GM23338 (cell line): ENCODE data around the gene DSE. TPM values are rescaled to one million over a fixed set of nuclear protein-coding genes. Genes with fewer than 3 reads are reported as not detected.

ENCODE experiments used
- ATAC-seq: fragments of 200-7000 bp; cut with Tn5 transposase; 3 replicates; pipeline ENCODE4 v1.9.1; 2020
- DNase-seq: peaks from one replicate; pipeline ENCODE4 v3.0.0-alpha.2; 2015; ENCODE audit warnings: low spot score
- H2AFZ ChIP-seq: fragments of 200-600 bp; sonication (generic); 2 replicates; pipeline ENCODE4 v1.8.0; 2016; ENCODE audit warnings: antibody characterized with exemption, mild to moderate bottlenecking, moderate library complexity
- H3F3A ChIP-seq: fragments of 200-600 bp; sonication (generic); replicated peaks from 2 replicates; pipeline ENCODE4 v1.8.0; 2017; ENCODE audit warnings: antibody characterized with exemption, mixed run types, low read depth
- H3K27ac ChIP-seq: fragments of 200-600 bp; sonication (generic); 2 replicates; pipeline ENCODE4 v1.6.1; 2016; ENCODE audit warnings: low read depth
- H3K27me3 ChIP-seq: fragments of 200-600 bp; sonication (generic); 2 replicates; pipeline ENCODE4 v1.8.0; 2016; ENCODE audit warnings: mild to moderate bottlenecking, mixed run types, moderate library complexity; ENCODE audit not compliant: insufficient read depth
- H3K36me3 ChIP-seq: fragments of 200-600 bp; sonication (generic); 2 replicates; pipeline ENCODE4 v1.8.0; 2016; ENCODE audit warnings: mild to moderate bottlenecking; ENCODE audit not compliant: insufficient read depth
- H3K4me1 ChIP-seq: fragments of 200-600 bp; sonication (generic); 2 replicates; pipeline ENCODE4 v1.8.0; 2016; ENCODE audit warnings: mild to moderate bottlenecking, moderate library complexity; ENCODE audit not compliant: insufficient read depth
- H3K4me2 ChIP-seq: fragments of 200-600 bp; sonication (generic); 2 replicates; pipeline ENCODE4 v1.7.1; 2017; ENCODE audit warnings: mixed run types
- H3K4me3 ChIP-seq: fragments of 200-600 bp; sonication (generic); 2 replicates; pipeline ENCODE4 v1.6.1; 2016; ENCODE audit warnings: mixed run types
- H3K79me2 ChIP-seq: fragments of 200-600 bp; sonication (generic); replicated peaks from 2 replicates; pipeline ENCODE4 v1.8.0; 2017; ENCODE audit warnings: mild to moderate bottlenecking; ENCODE audit not compliant: insufficient read depth
- H3K9me2 ChIP-seq: fragments of 200-600 bp; sonication (generic); 2 replicates; pipeline ENCODE4 v1.8.0; 2017; ENCODE audit not compliant: insufficient read depth
- H4K20me1 ChIP-seq: fragments of 200-600 bp; sonication (generic); replicated peaks from 2 replicates; pipeline ENCODE4 v1.8.0; 2017; ENCODE audit warnings: mild to moderate bottlenecking; ENCODE audit not compliant: insufficient read depth
- H3K27ac Mint-ChIP-seq: 2 replicates; pipeline ENCODE4 v1.8.0; 2020; ENCODE audit warnings: inconsistent platforms, mild to moderate bottlenecking, moderate library complexity, mixed read lengths
- H3K27me3 Mint-ChIP-seq: 3 replicates; pipeline ENCODE4 v1.8.0; 2022; ENCODE audit warnings: low read depth, mild to moderate bottlenecking, moderate library complexity, mixed read lengths, inconsistent platforms; ENCODE audit not compliant: insufficient read depth, poor library complexity
- H3K36me3 Mint-ChIP-seq: 3 replicates; pipeline ENCODE4 v1.8.0; 2021; ENCODE audit warnings: low read depth, mild to moderate bottlenecking, inconsistent platforms, moderate library complexity, mixed read lengths
- H3K4me1 Mint-ChIP-seq: 3 replicates; pipeline ENCODE4 v1.8.0; 2020; ENCODE audit warnings: mild to moderate bottlenecking, inconsistent platforms, mixed read lengths
- H3K4me3 Mint-ChIP-seq: 3 replicates; pipeline ENCODE4 v1.8.0; 2021; ENCODE audit warnings: moderate library complexity, mild to moderate bottlenecking, inconsistent platforms, mixed read lengths
- H3K9me3 Mint-ChIP-seq: 3 replicates; pipeline ENCODE4 v1.8.0; 2020; ENCODE audit warnings: moderate library complexity, mild to moderate bottlenecking, inconsistent platforms, mixed read lengths
- CREB1 ChIP-seq: fragments of 250-450 bp; sonication (Bioruptor Pico); IDR thresholded peaks from 2 replicates; pipeline ENCODE4 v1.5.0; 2020; ENCODE audit warnings: low read depth, mild to moderate bottlenecking, moderate library complexity
- CTCF ChIP-seq, 2 experiments: fragments of 200-600 bp in 1 of 2; sonication (generic) in 1 of 2; conservative IDR thresholded peaks; 2 replicates each; pipeline versions ENCODE4 v1.5.1 to v1.6.1; 2016 to 2017; ENCODE audit warnings: antibody characterized with exemption in 2 of 2, low read depth in 2 of 2, mild to moderate bottlenecking in 2 of 2, moderate library complexity in 1 of 2
- ETS1 ChIP-seq: IDR thresholded peaks from 2 replicates; pipeline ENCODE4 v1.6.1; 2016; ENCODE audit warnings: antibody characterized with exemption
- EZH2 ChIP-seq: fragments of 200-600 bp; sonication (generic); IDR thresholded peaks from one replicate; pipeline ENCODE4 v1.8.0; 2017; ENCODE audit warnings: antibody characterized with exemption, mild to moderate bottlenecking, low read depth; ENCODE audit not compliant: unreplicated experiment
- EZH2phosphoT487 ChIP-seq: fragments of 200-600 bp; sonication (generic); IDR thresholded peaks from one replicate; pipeline ENCODE4 v1.8.1; 2018; ENCODE audit warnings: antibody characterized with exemption; ENCODE audit not compliant: unreplicated experiment
- JUNB ChIP-seq: IDR thresholded peaks from one replicate; pipeline ENCODE4 v1.6.1; 2016; ENCODE audit warnings: antibody characterized with exemption; ENCODE audit not compliant: unreplicated experiment
- NANOG ChIP-seq: IDR thresholded peaks from 2 replicates; pipeline ENCODE4 v1.6.1; 2016; ENCODE audit warnings: antibody characterized with exemption, borderline replicate concordance
- POLR2AphosphoS5 ChIP-seq: IDR thresholded peaks from 2 replicates; pipeline ENCODE4 v1.6.1; 2016; ENCODE audit warnings: antibody characterized with exemption, low read depth
- REST ChIP-seq: IDR thresholded peaks from one replicate; pipeline ENCODE4 v1.6.1; 2018; ENCODE audit warnings: antibody characterized with exemption; ENCODE audit not compliant: unreplicated experiment
- STAT1 ChIP-seq: IDR thresholded peaks from one replicate; pipeline ENCODE4 v1.6.1; 2016; ENCODE audit warnings: antibody characterized with exemption; ENCODE audit not compliant: unreplicated experiment
- ZNF114 ChIP-seq: fragments of 250-450 bp; sonication (Bioruptor Pico); IDR thresholded peaks from 2 replicates; pipeline ENCODE4 v1.5.0; 2020; ENCODE audit warnings: mild to moderate bottlenecking, moderate library complexity
- ZNF331 ChIP-seq: fragments of 250-450 bp; sonication (Bioruptor Pico); IDR thresholded peaks from 2 replicates; pipeline ENCODE4 v1.5.0; 2020; ENCODE audit warnings: low read depth, mild to moderate bottlenecking, moderate library complexity
- ZNF462 ChIP-seq: fragments of 250-450 bp; sonication (Bioruptor Pico); IDR thresholded peaks from 2 replicates; pipeline ENCODE4 v1.5.0; 2020; ENCODE audit warnings: mild to moderate bottlenecking, moderate library complexity
- polyA plus RNA-seq: library from polyadenylated mRNA; unstranded; fragments of >200 nt; fragmentation: Nextera tagmentation; extraction: Ambion mirVana; gene quantifications from 2 replicates; pipeline ENCODE4 v1.2.1, GENCODE V29; 2016
- total RNA-seq: library from RNA; depleted of rRNA; stranded (reverse); fragments of >200 nt; shearing (Covaris generic); gene quantifications from 2 replicates; pipeline ENCODE4 v1.2.3, GENCODE V29; 2014

Gene DSE
- total and polyA plus RNA-seq, 2 experiments from 2014 or later = 18.8 to 45.2 TPM

GRCh38 chr6:116399287-116399686 is 28.5 kb downstream of the DSE start:
- Histone ChIP-seq H3K79me2 (peaks cover 65% of the 10 kb centered on the region), H3K27me3 (no peaks in the 10 kb centered on the region), H3F3A (no peaks in the 10 kb centered on the region), H3K27ac (no peak overlapping the region), H2AFZ (no peak overlapping the region), H3K36me3 (peaks cover 4% of the 10 kb centered on the region; the same call in 1 of the 2 replicates), H3K4me2 (no peak overlapping the region), H3K9me2 (no peaks in the 10 kb centered on the region), H3K4me3 (no peak overlapping the region), H3K4me1 (peaks cover 14% of the 10 kb centered on the region), H4K20me1 (no peaks in the 10 kb centered on the region)
- ATAC-seq (peak; percentile 35; the same call in 1 of the 3 replicates), DNase-seq (no peak)
- Mint-ChIP-seq H3K27ac (peak overlapping the region; percentile 2; the same call in 1 of the 2 replicates), H3K4me3 (no peak overlapping the region), H3K9me3 (no peaks in the 10 kb centered on the region), H3K36me3 (peaks cover 10% of the 10 kb centered on the region), H3K27me3 (no peaks in the 10 kb centered on the region), H3K4me1 (peaks cover 38% of the 10 kb centered on the region)
- TF ChIP-seq ZNF331 (CRISPR knock-in tag) = no peak
- no peak for TF ChIP-seq EZH2phosphoT487
- TF ChIP-seq POLR2AphosphoS5 = no peak
- no peak for TF ChIP-seq ZNF114
- TF ChIP-seq STAT1 = no peak
- TF ChIP-seq REST = no peak
- no peak for TF ChIP-seq NANOG
- TF ChIP-seq ETS1 = no peak
- no peak for TF ChIP-seq JUNB
- no peak for TF ChIP-seq CTCF (conservative IDR thresholded peaks at IDR 0.05; ENCODE audit: low read depth in 2 of 2)
- TF ChIP-seq EZH2 = no peak
- no peak for TF ChIP-seq CREB1 (CRISPR knock-in tag)
- TF ChIP-seq ZNF462 = no peak
